ENCODE measurements around the gene PRKAG3.
"Not testable (repeated sequence)": the region's sequence is repeated elsewhere in the genome, so short reads cannot be mapped to it uniquely, and the experiment has no call there.

PRKAG3 gene

GRCh38 chr2:218780046-218780445 is 51.6 kb downstream of the PRKAG3 start:
- no peak for DNase-seq

- DNase-seq: no peak
Measured at GRCh38 chr2:218777276-218777990, 54.2 kb downstream of the PRKAG3 start.

GRCh38 chr2:218776488-218776887 is 55.1 kb downstream of the PRKAG3 start:
- no peak for DNase-seq

GRCh38 chr2:218773881-218774280 is 57.7 kb downstream of the PRKAG3 start:
- no peak for DNase-seq

GRCh38 chr2:218772759-218773158 is 58.8 kb downstream of the PRKAG3 start:
- DNase-seq: not testable (repeated sequence)

Measured in activated naive CD4-positive, alpha-beta T cell treated with anti-CD3 and anti-CD28 coated beads, Interleukin-2, amount 50 U/mL, for 16 hours (primary cell).